ENCODE measurements around the gene SLC5A2.

SLC5A2 gene

GRCh38 chr16:31464781-31465260, 18.1 kb upstream of the SLC5A2 start:
- no peak for DNase-seq (ENCODE audit: extremely low read depth, insufficient read length)
- Histone ChIP-seq H3K36me3 (ENCODE audit: control insufficient read depth, insufficient read depth, low read length) (peaks cover 27% of the 10 kb centered on the region), H3K4me3 (replicated peaks; ENCODE audit: low read depth, low read length) (no peak overlapping the region), H3K27me3 (replicated peaks; ENCODE audit: control insufficient read depth, insufficient read depth, low read length) (no peaks in the 10 kb centered on the region)
- TF ChIP-seq, protein P1, sequence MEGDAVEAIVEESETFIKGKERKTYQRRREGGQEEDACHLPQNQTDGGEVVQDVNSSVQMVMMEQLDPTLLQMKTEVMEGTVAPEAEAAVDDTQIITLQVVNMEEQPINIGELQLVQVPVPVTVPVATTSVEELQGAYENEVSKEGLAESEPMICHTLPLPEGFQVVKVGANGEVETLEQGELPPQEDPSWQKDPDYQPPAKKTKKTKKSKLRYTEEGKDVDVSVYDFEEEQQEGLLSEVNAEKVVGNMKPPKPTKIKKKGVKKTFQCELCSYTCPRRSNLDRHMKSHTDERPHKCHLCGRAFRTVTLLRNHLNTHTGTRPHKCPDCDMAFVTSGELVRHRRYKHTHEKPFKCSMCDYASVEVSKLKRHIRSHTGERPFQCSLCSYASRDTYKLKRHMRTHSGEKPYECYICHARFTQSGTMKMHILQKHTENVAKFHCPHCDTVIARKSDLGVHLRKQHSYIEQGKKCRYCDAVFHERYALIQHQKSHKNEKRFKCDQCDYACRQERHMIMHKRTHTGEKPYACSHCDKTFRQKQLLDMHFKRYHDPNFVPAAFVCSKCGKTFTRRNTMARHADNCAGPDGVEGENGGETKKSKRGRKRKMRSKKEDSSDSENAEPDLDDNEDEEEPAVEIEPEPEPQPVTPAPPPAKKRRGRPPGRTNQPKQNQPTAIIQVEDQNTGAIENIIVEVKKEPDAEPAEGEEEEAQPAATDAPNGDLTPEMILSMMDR (IDR thresholded peaks at IDR 0.05; ENCODE audit: insufficient read depth, low read length, poor library complexity, severe bottlenecking) = no peak

DNA sequence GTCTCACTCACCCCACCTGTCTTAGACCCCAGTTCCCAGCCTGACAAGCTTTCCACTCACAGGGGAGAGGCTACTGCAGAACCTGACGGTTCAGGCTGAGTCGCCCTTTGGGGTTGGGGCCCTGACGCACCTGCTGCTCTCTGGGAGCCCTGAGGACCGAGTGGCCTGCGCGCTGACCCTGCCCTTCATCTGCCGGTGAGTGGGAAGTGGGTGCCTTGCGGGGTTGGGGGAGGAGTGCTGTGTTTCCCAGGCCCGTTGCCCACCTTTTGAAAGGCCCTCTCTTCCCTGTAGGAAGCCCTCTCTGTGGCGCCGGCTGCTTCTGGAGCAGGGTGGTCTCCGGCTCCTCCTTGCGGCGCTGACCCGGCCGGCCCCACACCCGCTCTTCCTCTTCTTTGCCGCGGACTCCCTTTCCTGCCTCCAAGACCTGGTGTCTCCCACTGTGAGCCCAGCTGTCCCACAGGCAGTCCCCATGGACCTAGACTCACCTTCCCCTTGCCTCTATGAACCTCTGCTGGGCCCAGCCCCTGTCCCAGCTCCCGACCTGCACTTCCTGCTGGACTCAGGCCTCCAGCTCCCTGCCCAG, 17.0 kb upstream of the SLC5A2 start:
- TF ChIP-seq, protein P1 (IDR thresholded peaks at IDR 0.05; ENCODE audit: insufficient read depth, low read length, poor library complexity, severe bottlenecking) = no peak
- Histone ChIP-seq H3K36me3 (ENCODE audit: control insufficient read depth, insufficient read depth, low read length) (peaks cover 27% of the 10 kb centered on the region), H3K4me3 (replicated peaks; ENCODE audit: low read depth, low read length) (no peak overlapping the region), H3K27me3 (replicated peaks; ENCODE audit: control insufficient read depth, insufficient read depth, low read length) (no peaks in the 10 kb centered on the region)
- DNase-seq (ENCODE audit: extremely low read depth, insufficient read length) = no peak

- Histone ChIP-seq H3K4me3 (replicated peaks; ENCODE audit: low read depth, low read length) (no peak overlapping the region), H3K36me3 (ENCODE audit: control insufficient read depth, insufficient read depth, low read length) (peaks cover 27% of the 10 kb centered on the region), H3K27me3 (replicated peaks; ENCODE audit: control insufficient read depth, insufficient read depth, low read length) (no peaks in the 10 kb centered on the region)
- TF ChIP-seq, protein P1 (IDR thresholded peaks at IDR 0.05; ENCODE audit: insufficient read depth, low read length, poor library complexity, severe bottlenecking) = no peak
- no peak for DNase-seq (ENCODE audit: extremely low read depth, insufficient read length)
Measured at GRCh38 chr16:31466381-31466841, 16.5 kb upstream of the SLC5A2 start.

GRCh38 chr16:31467151-31467773, 15.7 kb upstream of the SLC5A2 start:
- no peaks in the 10 kb centered on the region; the same call in 1 of the 2 replicates for H3K27me3 ChIP-seq (replicated peaks; ENCODE audit: control insufficient read depth, insufficient read depth, low read length)
- no peak for DNase-seq (ENCODE audit: extremely low read depth, insufficient read length)
- TF ChIP-seq, protein P1 (IDR thresholded peaks at IDR 0.05; ENCODE audit: insufficient read depth, low read length, poor library complexity, severe bottlenecking) = no peak
- H3K4me3 ChIP-seq (replicated peaks; ENCODE audit: low read depth, low read length) = no peak overlapping the region
- peaks cover 27% of the 10 kb centered on the region for H3K36me3 ChIP-seq (ENCODE audit: control insufficient read depth, insufficient read depth, low read length)

GRCh38 chr16:31467858-31468257, 15.1 kb upstream of the SLC5A2 start:
- DNase-seq (ENCODE audit: extremely low read depth, insufficient read length) = no peak
- Histone ChIP-seq H3K27me3 (replicated peaks; ENCODE audit: control insufficient read depth, insufficient read depth, low read length) (no peaks in the 10 kb centered on the region; the same call in 1 of the 2 replicates), H3K4me3 (replicated peaks; ENCODE audit: low read depth, low read length) (no peak overlapping the region), H3K36me3 (ENCODE audit: control insufficient read depth, insufficient read depth, low read length) (peaks cover 25% of the 10 kb centered on the region)
- TF ChIP-seq, protein P1 (IDR thresholded peaks at IDR 0.05; ENCODE audit: insufficient read depth, low read length, poor library complexity, severe bottlenecking) = no peak

Data from GM06990 (cell line).